ENCODE data around the gene ALPK3. TPM values are rescaled to one million over a fixed set of nuclear protein-coding genes. Genes with fewer than 3 reads are reported as not detected.

ALPK3 gene
- polyA plus RNA-seq, 1 donor from 2014 or later, result not detected

DNA sequence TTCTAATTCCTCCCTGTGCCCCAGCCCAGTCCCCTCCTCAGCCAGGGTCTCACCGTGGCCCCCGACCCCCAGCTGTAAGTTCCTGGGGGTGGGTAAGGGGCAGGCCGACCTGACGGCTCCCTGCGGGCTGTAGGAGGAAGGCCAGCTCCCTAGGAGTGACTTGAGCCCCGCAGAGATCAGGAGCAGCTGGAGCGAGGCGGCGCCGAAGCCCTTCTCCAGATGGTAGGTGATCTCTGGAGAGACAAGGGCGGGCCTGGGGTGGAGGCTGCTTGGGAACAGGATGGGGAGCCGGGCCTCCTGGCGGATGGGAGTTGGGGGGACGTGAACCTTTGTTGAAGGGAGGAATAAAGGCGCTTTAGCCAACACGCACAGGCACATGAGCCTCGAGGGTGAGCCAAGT is 71.5 kb downstream of the ALPK3 start:
- no peaks in the 10 kb centered on the region for H3K36me3 ChIP-seq (ENCODE audit: insufficient read depth, low read length)
- TF ChIP-seq MXI1 (conservative IDR thresholded peaks at IDR 0.05; ENCODE audit: poor library complexity, severe bottlenecking), result no peak
- TF ChIP-seq SMC3 (conservative IDR thresholded peaks at IDR 0.05; ENCODE audit: poor library complexity), result no peak
- TF ChIP-seq RAD21 (conservative IDR thresholded peaks at IDR 0.05), result no peak
- TF ChIP-seq EP300 (conservative IDR thresholded peaks at IDR 0.05; ENCODE audit: poor library complexity, severe bottlenecking), result no peak
- no peak for TF ChIP-seq REST (IDR thresholded peaks at IDR 0.05; ENCODE audit: borderline replicate concordance)
- TF ChIP-seq, protein P1, sequence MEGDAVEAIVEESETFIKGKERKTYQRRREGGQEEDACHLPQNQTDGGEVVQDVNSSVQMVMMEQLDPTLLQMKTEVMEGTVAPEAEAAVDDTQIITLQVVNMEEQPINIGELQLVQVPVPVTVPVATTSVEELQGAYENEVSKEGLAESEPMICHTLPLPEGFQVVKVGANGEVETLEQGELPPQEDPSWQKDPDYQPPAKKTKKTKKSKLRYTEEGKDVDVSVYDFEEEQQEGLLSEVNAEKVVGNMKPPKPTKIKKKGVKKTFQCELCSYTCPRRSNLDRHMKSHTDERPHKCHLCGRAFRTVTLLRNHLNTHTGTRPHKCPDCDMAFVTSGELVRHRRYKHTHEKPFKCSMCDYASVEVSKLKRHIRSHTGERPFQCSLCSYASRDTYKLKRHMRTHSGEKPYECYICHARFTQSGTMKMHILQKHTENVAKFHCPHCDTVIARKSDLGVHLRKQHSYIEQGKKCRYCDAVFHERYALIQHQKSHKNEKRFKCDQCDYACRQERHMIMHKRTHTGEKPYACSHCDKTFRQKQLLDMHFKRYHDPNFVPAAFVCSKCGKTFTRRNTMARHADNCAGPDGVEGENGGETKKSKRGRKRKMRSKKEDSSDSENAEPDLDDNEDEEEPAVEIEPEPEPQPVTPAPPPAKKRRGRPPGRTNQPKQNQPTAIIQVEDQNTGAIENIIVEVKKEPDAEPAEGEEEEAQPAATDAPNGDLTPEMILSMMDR (IDR thresholded peaks at IDR 0.05; ENCODE audit: poor library complexity, severe bottlenecking), result no peak
- no peak for TF ChIP-seq POLR2AphosphoS5 (IDR thresholded peaks at IDR 0.05)
- no peak for TF ChIP-seq TAF1 (IDR thresholded peaks at IDR 0.05; ENCODE audit: low read depth)
- TF ChIP-seq EZH2 (IDR thresholded peaks at IDR 0.05; ENCODE audit: borderline replicate concordance, insufficient read depth, low read length, poor library complexity, severe bottlenecking), result no peak
- no peak overlapping the region for H2AFZ ChIP-seq (ENCODE audit: low read depth, low read length)

GRCh38 chr15:84889313-84889990 is 72.3 kb downstream of the ALPK3 start:
- H3K36me3 ChIP-seq (ENCODE audit: insufficient read depth, low read length), result no peaks in the 10 kb centered on the region
- H3K9ac ChIP-seq (ENCODE audit: low read length), result no peak overlapping the region
- TF ChIP-seq REST (IDR thresholded peaks at IDR 0.05; ENCODE audit: borderline replicate concordance), result no peak
- no peak for TF ChIP-seq POLR2AphosphoS5 (IDR thresholded peaks at IDR 0.05)
- TF ChIP-seq TAF1 (IDR thresholded peaks at IDR 0.05; ENCODE audit: low read depth), result no peak
- no peak for TF ChIP-seq RAD21 (conservative IDR thresholded peaks at IDR 0.05)
- TF ChIP-seq EZH2 (IDR thresholded peaks at IDR 0.05; ENCODE audit: borderline replicate concordance, insufficient read depth, low read length, poor library complexity, severe bottlenecking), result no peak
- TF ChIP-seq MXI1 (conservative IDR thresholded peaks at IDR 0.05; ENCODE audit: poor library complexity, severe bottlenecking), result no peak
- no peaks in the 10 kb centered on the region for H3K27me3 ChIP-seq (ENCODE audit: insufficient read depth, low read depth, low read length)
- H3K27ac ChIP-seq (ENCODE audit: low read length), result no peak overlapping the region
- no peak overlapping the region for H2AFZ ChIP-seq (ENCODE audit: low read depth, low read length)
- no peak overlapping the region for H3K4me2 ChIP-seq (ENCODE audit: low read length)
- H4K20me1 ChIP-seq (ENCODE audit: insufficient read depth), result no peaks in the 10 kb centered on the region
- H3K4me3 ChIP-seq (ENCODE audit: low read length), result no peak overlapping the region
- no peaks in the 10 kb centered on the region for H3K79me2 ChIP-seq (replicated peaks; ENCODE audit: insufficient read depth, low read length)
- H3K9me3 ChIP-seq (ENCODE audit: low read length), result no peaks in the 10 kb centered on the region
- H3K9me2 ChIP-seq (ENCODE audit: insufficient read depth, low read length), result no peaks in the 10 kb centered on the region
- no peaks in the 10 kb centered on the region for H3F3A ChIP-seq (ENCODE audit: insufficient read depth, low read length, poor library complexity, severe bottlenecking)

More for the DNA sequence above, 71.5 kb downstream of the ALPK3 start:
- Histone ChIP-seq H3K4me2 (ENCODE audit: low read length) (no peak overlapping the region), H3K9me3 (ENCODE audit: low read length) (no peaks in the 10 kb centered on the region), H3K4me3 (ENCODE audit: low read length) (no peak overlapping the region), H3K79me2 (replicated peaks; ENCODE audit: insufficient read depth, low read length) (no peaks in the 10 kb centered on the region), H3K27me3 (ENCODE audit: insufficient read depth, low read depth, low read length) (no peaks in the 10 kb centered on the region), H3K27ac (ENCODE audit: low read length) (no peak overlapping the region), H4K20me1 (ENCODE audit: insufficient read depth) (no peaks in the 10 kb centered on the region), H3K9ac (ENCODE audit: low read length) (no peak overlapping the region), H3K9me2 (ENCODE audit: insufficient read depth, low read length) (no peaks in the 10 kb centered on the region), H3F3A (ENCODE audit: insufficient read depth, low read length, poor library complexity, severe bottlenecking) (no peaks in the 10 kb centered on the region)
